Hematopoietic multipotent progenitor cell (in vitro differentiated cells): Measurements from ENCODE around the gene KLHL29. TPM values are rescaled to one million over a fixed set of nuclear protein-coding genes. Genes with fewer than 3 reads are reported as not detected.

Experiments used
- DNase-seq, 3 donors: peaks; one replicate each; pipeline ENCODE4 v3.0.0-alpha.2; 2011 to 2015; ENCODE audit warnings: low read depth in 2 of 3, low spot score in 2 of 3
- total RNA-seq: library from RNA; depleted of rRNA; stranded (reverse); fragments of >200 nt; gene quantifications from one replicate; pipeline ENCODE4 v1.2.3, GENCODE V29; 2012

The KLHL29 gene
- total RNA-seq, 1 donor = under 0.01 TPM

DNA sequence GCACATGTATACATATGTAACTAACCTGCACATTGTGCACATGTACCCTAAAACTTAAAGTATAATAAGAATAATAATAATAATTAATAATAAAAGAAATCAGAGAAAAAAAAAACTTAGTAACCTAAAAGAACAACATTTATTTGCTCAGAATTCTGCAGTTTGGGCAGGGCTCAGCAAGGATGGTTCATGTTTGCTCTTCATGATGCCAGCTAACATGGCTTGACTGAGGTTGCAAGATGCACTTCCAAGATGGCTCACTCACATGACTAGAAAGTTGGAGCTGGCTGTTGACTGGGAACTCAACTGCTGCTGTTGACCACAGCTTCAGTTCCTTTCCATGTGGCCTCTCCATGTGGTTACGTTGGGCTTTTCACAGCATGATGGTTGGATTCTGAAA is 56.4 kb downstream of the KLHL29 start:
- DNase-seq = no peak

DNA sequence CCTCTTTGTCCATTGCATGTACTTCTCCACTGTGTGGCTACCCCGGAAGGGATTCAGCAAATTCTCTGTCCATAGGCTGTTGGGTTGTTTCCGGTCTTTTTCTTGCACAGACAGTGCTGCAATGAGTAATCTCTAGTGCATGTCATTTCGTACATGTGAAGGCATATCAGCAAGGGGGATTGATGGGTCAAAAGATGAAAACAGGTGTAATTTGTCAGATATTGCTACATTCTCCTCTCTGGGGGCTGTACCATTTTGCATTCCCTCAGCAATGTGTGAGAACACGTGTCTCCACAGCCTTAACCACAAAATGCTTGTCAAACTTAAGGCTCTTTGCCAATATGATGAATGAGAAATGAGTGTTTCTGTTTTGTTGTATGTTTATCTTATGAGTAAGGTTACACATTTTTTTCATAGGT is 60.5 kb downstream of the KLHL29 start:
- peak in 1 of 3 donors; percentile 21 for DNase-seq

DNA sequence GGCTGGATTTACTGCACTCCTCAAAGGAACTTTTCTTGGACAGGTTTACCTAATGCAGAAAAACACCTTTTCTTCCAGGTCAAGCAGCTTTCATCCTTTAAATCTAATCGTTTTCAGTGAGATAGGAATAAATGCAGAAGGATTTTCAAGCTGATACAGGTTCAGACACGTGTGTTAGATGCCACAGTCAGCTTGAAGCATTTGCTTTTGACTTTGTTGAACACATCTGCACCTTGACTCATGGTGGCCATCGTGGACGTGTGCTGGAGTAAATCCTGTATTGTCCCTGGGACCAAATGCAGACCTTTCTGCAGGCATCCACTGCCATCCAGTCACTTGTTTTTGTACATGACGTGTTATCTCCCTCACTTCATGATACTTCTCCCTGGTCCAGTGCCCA is 61.9 kb downstream of the KLHL29 start:
- DNase-seq = no peak

DNA sequence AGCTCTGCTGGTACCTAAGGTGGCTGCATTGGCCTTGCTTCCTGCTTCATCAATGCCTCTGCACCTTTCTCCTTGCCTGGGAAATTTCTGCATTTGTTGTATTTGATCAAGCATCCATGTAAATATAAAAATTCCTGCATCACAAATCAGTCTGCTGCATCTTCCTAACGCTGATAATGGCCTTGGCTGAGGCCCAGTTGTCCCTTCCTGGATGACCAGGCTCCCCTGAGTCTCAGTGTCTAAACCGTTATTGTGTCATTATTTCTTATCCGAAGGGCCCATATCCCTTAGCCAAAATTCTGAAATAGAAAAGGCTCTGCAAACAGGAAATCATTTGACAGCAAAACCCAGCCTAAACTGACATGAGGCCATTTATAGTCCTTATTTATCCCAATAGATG is 62.4 kb downstream of the KLHL29 start:
- DNase-seq = no peak

DNA sequence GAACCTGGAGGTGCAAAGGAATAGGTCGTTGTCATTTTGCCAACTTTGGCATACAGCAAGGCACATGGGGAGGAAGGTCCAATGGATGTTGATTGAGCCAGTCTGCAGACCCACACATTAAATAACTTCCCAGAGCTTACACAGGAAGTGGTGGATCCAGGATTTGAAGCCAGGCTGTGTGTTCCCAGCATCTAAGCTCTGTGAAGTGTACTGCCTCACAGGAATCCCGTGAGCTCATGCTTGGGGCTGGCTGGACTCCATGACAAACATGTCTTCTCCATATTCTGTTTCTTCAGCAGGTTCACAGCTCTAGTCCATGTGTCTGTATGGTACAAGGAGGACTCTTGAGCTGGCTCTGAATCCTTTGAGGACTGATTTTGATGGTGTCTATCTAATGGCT is 63.9 kb downstream of the KLHL29 start:
- no peak for DNase-seq

DNA sequence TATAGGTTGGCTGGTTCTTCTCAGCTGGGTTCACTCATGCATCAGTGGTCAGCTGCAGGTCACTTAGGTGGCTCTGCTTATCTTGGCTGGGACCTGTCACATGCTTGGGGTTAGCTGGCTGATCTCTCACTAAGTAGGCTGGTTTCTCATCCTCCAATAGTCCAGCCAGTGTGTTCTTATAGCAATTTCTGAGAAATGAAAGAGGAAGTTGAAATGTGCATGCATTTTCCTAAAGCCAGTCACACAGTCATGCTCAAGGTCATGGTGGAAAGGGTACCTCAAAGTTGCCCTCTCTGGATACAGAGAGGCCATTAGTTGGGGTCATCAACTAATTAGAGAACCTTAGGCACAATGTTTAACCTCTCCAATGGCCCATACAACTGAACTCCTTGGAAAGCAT is 64.4 kb downstream of the KLHL29 start:
- DNase-seq = peak in 1 of 3 donors; percentile 48

DNA sequence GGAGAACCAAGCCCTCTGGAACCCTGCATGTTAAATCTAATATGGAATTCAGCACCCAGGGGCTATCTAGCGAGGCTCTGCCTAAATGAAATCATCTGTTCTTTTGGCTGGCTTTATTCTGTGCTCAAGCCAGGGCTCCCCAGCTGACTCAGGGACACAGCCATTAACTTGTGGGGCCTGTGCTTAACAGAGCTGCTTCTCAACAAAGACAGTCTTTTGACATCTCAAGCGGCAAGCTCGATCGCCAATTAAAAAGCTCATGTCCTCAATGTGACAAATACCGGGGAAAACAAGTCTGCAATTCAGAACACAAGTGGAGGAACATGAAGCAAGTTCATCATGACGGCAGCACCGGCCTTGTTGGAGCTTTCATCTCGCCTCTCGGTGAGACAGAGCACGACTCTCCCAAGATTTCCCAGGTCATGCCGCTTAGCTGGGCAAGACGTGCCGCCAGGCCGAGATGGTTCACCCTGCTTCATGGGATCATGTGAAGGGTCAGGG is 64.9 kb downstream of the KLHL29 start:
- DNase-seq = no peak

DNA sequence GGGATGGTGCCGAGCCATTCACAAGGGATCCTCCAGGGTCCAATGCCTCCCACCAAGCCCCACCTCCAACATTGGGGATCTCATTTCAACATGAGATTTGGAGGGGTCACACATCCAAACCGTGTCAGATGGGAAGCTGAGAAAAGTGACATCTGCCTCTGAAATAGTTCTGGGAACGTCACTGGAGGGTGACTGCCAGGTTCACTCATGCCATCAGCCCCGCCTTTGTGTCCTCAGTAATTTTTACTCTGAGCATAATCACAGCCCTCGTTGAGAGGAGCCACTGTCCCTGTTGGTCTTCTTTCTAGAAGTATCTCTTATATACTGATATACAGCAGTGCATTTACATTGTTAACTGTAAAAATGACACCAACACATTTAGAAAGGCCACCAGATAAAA is 67.4 kb downstream of the KLHL29 start:
- DNase-seq = no peak

DNA sequence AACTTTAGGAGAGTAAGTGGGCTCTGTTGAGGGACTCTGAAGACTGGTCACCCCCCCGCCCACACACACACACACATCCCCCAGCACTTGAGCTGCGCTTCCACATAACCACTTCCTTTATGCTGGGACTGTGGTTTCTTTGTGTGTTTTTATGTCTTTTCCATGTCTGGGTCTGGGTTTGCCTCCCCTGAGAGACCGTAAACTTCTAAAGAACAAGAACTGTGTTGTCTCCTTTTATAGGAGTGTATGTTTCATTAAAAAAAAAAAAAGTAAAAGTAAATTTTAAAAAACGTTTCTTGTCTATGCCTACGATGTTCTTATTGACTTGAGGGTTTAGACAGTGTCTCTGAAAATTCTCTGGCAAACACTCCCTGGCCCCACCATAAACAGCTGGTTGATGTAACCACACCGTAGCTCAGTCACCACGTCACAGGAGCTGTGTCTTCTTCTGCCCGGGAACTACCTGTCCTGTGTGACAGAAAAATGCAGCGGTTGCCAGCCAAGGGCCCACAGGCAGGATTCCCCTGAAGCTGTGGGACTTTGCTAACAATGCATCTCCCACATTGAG is 68.0 kb downstream of the KLHL29 start:
- peak in 2 of 3 donors; percentile 47 to 81 for DNase-seq

DNA sequence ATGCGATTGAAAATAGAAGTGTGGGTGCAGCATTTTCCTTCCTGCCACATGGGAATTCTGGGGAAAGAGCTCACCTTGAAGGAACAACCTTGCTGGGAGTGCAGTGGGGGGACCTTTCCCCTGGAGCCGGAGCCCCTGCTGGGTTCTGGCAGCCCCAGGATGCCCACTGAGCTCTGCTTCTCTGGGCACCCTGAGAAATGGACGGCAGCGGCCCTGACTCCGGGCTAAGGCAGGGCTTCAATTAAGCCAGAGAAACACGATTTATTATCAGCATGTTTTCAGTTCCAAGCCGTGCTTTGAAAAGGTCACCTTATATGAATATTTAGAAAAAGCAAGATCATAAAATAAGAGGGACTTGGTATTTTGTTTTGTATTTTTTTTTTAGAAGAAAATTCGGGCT is 68.5 kb downstream of the KLHL29 start:
- DNase-seq = no peak

DNA sequence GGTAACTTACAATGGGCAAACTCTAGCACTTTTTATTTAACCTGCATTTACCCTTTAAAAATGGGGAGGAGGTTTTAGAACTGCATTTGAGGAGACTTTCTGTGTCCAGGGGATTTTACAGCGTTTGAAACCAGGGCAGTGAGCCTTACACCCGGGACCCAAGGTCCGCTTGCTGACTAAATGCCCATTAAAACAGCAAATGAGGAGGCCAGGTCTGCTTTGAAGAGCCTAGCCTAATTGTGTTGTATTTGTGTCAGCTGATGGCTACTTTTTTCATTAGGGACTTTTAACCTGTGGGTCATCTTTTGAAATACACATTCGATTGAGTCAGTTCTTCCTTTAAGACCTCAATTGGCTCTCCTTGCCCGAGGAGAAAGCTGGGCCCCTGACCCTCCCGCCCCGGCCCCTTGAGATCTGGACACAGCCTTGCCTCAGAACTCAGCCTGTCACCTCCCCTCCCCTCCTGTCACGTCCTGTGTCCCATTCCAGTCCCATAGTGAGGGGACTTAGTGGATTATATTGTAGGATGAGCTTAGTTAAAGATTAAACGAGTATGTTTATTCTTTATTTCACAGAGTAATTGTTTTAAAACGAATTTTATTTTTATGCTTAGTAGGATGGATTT is 69.0 kb downstream of the KLHL29 start:
- DNase-seq = no peak

DNA sequence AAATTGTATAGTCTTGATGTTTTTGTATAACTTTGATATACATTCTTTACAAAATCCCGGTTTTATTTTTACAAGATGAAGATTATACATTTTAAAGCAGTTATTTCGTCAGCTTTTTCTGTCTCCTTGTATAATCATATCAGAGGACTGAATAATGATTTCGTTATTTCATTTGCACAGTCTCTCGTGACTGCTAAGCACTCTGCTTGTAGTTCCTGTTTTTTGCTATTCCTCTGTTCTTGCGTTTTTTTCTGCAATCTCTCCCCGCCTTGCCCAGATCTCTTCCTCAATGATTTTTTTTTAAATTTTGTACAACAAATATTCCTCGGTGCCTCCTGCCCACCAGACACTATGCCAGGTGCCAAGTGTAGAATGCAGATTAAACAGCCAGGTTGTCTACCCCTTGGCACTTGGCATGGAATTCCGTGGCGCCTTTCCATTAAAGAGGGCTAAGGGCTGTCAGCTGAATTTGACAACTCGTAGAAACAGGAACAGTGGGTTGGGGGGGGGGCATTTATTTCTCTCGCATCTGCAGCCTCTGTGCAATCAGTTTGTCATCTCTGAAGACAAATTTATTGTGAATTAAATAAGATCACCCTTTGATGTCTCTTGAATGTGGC is 69.6 kb downstream of the KLHL29 start:
- peak in 2 of 3 donors; percentile 29 to 30 for DNase-seq

DNA sequence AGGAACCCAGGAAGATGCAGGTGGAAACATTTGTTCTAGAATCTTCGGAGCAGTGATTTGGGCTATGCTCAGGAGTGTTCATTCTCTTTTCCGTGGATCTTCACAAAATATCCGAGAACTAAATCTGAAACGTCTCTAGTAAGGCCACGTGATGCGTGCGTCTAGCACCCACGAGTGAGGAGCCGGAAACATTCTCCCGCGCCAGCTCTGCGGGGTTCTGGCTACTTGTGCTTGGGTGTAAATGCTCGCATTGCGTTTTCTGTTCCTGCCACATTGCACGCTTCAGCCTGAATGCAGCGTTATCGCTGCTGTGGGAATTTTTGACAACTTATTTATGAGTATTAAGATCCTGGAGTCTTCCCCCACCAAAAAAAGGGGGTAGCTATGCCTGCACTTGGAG is 71.4 kb downstream of the KLHL29 start:
- no peak for DNase-seq

DNA sequence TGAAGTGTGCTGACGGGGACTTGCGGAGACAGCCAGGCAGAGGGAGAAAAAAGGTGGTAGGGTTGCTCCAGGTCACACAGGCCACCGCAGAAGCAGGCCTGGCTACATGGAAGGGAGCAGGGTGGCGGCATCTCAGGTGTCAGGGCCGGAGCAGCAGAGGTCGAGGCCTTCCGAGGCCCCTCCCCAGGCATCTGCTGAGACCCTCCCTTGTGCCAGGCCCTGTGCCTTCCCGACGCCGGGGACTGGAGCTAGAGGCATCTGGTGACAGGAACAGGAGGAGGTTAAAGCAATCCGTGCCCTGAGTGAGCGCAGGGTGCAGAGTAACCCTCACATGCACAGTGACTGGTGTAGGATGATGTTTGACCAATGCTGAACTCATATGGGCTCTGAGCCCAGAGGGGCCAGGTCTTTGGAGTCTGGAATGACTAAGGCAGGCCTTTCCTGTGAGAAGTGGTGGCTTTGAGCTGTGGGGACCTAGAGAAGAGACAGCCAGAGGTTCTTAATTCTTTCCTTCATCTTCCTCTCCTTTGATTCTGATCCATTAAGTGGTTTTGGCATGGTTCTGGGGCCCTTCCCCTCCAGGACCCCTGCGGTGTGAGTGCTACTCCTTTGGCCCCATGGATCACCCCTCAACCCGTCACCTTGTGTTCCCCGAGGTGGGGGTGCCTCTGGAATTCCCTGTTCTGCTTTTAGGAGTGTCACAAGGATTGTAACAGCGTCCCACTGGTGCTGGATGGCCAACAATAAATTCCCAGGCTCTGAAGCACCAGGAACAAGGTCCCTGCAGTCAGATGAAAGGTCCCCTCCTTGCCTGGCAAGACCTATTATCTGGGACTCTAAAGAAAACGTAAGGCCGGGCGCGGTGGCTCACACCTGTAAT is 72.1 kb downstream of the KLHL29 start:
- no peak for DNase-seq

DNA sequence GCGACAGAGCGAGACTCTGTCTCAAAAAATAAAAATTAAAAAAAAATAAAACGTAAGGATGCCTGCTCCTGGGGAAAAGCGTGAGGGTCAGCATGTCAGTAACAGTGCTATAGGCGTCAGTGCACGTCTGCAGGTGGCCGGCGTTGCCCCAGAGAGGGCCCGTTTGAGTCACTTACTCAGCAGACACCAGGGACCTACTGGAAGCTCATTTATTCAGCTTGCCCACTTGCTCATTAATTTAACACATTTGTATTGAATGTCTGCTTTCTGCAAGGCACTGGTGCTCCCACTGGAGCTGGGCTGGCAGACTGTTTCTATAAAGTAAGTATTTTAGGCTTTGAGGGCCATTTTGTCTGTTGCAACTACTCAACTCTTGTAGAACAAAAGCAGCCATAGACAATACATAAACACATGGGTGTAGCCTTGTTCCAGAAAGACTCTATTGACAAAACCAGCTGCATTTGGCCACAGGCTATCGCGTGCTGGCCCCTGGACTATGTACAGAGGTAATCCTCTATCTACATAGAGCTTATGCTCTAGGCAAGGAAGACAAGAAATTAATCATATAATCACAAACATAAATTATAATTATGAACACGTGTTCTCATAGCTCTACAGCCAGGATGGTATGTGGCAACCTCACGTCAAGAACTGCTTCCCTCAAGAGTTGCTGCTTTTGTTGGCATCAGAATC is 73.2 kb downstream of the KLHL29 start:
- no peak for DNase-seq

DNA sequence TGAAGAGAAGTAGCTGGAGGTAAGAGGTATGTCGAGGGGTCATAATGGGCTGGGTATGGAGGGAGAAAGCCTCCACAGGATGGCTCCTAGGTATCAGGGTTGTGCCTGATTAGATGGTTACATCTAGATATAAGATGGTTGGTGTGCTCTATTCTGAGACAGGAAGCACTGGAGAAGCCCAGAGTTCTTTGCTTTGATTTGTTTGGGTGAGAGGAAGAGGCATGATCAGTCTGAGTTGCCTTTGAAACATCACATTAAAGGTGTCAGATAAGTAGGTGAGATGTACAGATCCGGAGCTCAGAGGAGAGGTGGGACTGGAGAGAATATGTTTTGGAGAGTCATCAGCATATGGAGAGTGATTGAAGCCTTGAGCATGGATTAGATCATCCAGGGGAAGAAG is 74.1 kb downstream of the KLHL29 start:
- DNase-seq = no peak

DNA sequence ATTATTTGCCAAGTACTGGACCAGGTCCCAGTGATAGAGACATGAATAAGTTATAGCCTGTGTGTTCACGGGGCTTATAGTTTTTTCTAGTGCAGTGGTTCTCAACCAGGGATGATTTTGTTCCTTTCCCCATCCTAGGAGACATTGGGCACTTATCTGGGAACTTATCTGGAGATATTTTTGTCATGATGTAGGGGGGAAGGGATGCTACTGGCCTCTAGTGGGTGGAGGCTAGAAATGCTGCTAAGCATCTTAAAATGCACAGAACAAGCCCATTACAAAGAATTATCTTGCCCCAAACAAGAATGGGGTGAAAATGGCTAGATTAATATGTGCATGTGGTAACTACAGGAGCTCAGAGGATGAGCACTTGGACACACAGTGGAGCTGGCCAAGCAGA is 75.2 kb downstream of the KLHL29 start:
- peak in 1 of 3 donors; percentile 13 for DNase-seq

DNA sequence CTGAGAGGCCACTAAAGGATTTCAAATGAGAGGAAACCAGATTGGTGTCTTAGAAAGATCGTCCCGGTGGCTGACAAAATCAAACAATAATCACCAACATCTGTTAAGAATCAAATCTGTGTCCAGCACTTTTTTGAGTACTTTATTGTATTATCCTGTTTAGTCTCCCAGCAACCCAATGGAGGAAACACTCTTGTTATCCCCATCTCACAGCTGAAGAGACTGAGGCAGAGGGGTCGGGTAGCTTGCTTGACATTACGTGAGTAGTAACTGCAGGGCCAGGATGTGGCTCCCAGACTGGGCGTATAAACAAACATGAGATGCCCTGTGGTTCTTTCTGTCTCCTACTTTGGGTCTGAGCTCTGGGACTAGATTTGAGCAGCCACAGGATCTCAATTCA is 76.0 kb downstream of the KLHL29 start:
- no peak for DNase-seq

DNA sequence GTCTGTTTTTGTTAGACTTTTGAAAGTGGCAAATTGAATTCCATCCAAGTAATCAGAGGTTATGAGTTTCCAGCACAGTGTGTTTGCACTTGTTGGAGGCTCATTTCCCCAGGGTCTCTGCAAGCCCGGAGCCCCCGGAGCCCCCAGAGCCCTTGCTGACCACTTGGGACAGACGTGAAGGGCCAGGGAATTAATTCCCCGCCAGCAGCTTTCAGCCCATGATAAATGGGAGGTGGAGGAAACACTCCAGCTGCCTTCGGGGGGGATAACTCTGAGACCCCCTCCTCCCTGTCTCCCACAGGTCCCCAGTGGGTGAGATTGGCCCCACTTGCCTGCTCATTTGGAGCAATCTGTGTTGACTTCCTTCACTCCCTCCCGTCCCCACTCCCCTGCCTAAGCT is 79.2 kb downstream of the KLHL29 start:
- no peak for DNase-seq

DNA sequence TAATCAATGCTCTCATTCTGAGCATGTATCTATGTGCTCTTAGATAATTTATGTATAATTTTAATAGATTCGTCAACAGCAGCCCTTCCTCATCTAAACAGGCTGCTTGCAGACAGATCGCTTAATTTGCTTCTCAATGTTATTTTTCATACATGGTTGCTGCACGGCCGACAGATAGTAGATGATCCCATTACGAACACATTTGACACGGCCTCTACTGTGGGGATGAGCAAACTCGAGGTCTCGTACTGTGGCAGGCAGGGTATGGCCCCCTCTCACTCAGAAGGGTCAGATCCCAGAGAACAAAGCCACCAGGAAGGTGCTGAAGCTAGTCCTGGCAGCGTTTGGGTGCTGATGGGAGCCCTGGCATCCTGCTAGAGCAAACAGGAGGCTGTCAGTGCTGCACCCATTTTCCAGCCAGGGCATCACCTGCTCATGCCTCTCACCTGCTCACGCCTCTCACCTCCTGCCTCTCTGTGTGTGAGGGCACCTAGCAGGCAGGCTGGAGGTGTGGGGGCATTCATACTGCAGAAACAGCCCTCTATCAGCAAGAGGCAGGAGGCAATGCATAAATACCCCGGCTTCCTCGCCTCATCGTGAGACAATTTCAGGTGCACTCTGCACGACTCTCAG is 80.0 kb downstream of the KLHL29 start:
- DNase-seq = no peak
